ENCODE measurements around the gene BEND6. TPM values are rescaled to one million over a fixed set of nuclear protein-coding genes. Genes with fewer than 3 reads are reported as not detected.
"Not testable (repeated sequence)": the region's sequence is repeated elsewhere in the genome, so short reads cannot be mapped to it uniquely, and the experiment has no call there.

The BEND6 gene
- total RNA-seq, 1 donor from 2014 or later = 1.5 TPM

DNA sequence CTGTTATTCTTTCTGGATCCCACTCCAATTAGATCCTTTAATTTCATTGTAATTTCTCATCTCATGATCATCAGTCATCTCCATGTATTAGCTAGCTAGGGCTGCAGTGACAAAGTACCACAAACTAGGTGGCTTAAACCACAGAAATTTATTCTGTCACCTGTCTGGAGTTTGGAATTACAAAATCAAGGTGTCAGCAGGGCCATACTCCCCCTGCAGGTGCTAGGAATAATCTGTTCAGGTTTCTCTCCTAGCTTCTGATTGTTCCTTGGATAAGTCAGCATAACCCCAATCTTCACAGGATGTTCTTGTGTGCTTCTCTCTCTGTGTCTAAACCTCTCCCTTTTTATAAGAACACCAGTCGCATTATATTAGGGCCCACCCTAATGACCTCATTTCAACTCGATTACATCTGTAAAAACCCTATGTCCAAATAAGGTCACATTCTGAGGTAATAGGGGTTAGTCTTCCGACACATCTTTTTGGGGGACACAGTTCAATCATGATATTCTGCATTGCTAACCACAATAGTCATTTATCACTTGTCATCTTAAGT lies 40.5 kb downstream of the BEND6 start:
- H3K4me3 ChIP-seq = no peak overlapping the region
- no peaks in the 10 kb centered on the region for H3K9me3 ChIP-seq
- no peak for DNase-seq (ENCODE audit: extremely low spot score in 2 of 2)
- no peaks in the 10 kb centered on the region for H3K27me3 ChIP-seq
- H3K36me3 ChIP-seq = no peaks in the 10 kb centered on the region
- no peaks in the 10 kb centered on the region for H3K4me1 ChIP-seq
- no peak overlapping the region for H3K27ac ChIP-seq
- intact Hi-C loops (cut with DNase I) = no loop called here
- TF ChIP-seq, protein P1, sequence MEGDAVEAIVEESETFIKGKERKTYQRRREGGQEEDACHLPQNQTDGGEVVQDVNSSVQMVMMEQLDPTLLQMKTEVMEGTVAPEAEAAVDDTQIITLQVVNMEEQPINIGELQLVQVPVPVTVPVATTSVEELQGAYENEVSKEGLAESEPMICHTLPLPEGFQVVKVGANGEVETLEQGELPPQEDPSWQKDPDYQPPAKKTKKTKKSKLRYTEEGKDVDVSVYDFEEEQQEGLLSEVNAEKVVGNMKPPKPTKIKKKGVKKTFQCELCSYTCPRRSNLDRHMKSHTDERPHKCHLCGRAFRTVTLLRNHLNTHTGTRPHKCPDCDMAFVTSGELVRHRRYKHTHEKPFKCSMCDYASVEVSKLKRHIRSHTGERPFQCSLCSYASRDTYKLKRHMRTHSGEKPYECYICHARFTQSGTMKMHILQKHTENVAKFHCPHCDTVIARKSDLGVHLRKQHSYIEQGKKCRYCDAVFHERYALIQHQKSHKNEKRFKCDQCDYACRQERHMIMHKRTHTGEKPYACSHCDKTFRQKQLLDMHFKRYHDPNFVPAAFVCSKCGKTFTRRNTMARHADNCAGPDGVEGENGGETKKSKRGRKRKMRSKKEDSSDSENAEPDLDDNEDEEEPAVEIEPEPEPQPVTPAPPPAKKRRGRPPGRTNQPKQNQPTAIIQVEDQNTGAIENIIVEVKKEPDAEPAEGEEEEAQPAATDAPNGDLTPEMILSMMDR (IDR thresholded peaks at IDR 0.05) = no peak
- TF ChIP-seq POLR2AphosphoS5 (IDR thresholded peaks at IDR 0.05; ENCODE audit: insufficient read depth in 1 of 2, low read depth in 1 of 2) = no peak
- no peak for TF ChIP-seq POLR2A (IDR thresholded peaks at IDR 0.05)

DNA sequence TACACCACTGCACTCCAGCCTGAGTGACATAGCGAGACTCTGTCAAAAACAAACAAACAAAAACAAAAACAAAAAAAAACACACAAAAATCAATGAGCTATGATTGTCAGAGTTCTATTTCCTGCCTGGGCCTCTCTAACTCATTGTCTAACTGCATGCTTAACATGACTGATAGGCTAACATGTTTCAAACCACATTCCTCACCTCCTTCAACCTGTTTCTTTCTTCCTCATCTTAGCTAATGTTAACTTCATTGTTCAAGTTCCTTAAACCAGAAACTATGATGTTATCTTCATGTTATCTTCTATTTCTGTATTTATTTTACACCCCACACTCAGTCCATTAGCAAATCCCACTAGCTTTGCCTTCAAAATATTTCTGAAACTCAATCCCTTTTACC lies 41.5 kb downstream of the BEND6 start:
- no peak for TF ChIP-seq POLR2AphosphoS5 (IDR thresholded peaks at IDR 0.05; ENCODE audit: insufficient read depth in 1 of 2, low read depth in 1 of 2)
- no peaks in the 10 kb centered on the region for H3K27me3 ChIP-seq
- no peaks in the 10 kb centered on the region for H3K36me3 ChIP-seq
- no peaks in the 10 kb centered on the region for H3K9me3 ChIP-seq
- intact Hi-C loops (cut with DNase I) = no loop called here
- H3K27ac ChIP-seq = no peak overlapping the region
- no peaks in the 10 kb centered on the region for H3K4me1 ChIP-seq
- DNase-seq (ENCODE audit: extremely low spot score in 2 of 2) = no peak
- no peak overlapping the region for H3K4me3 ChIP-seq

DNA sequence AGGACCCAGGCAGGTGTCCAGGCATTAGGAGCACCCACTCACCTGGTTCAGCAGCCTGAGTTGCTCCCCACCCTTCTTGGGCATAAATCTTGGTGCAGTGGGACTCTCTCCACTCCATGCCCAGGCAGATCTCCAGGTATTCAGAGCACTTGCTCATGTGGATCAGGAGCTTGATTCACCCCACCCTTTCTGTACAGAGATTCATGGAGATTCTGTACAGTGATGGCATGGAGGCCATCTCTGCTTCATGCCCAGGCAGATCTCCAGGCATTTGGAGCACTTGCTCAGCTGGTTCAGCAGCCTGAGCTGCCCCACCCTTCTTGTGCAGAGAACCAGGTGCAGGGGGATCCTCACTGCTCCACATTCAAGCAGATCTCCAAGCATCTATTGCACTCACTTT lies 44.1 kb downstream of the BEND6 start:
- no peak for TF ChIP-seq POLR2A (IDR thresholded peaks at IDR 0.05)
- TF ChIP-seq POLR2AphosphoS5 (IDR thresholded peaks at IDR 0.05; ENCODE audit: insufficient read depth in 1 of 2, low read depth in 1 of 2) = no peak
- TF ChIP-seq, protein P1 (IDR thresholded peaks at IDR 0.05) = no peak
- H3K27me3 ChIP-seq = no peaks in the 10 kb centered on the region
- intact Hi-C loops (cut with DNase I) = no loop called here
- H3K9me3 ChIP-seq = no peaks in the 10 kb centered on the region
- H3K27ac ChIP-seq = no peak overlapping the region
- no peaks in the 10 kb centered on the region for H3K4me1 ChIP-seq
- no peak for DNase-seq (ENCODE audit: extremely low spot score in 2 of 2)
- H3K4me3 ChIP-seq = no peak overlapping the region
- H3K36me3 ChIP-seq = no peaks in the 10 kb centered on the region

DNA sequence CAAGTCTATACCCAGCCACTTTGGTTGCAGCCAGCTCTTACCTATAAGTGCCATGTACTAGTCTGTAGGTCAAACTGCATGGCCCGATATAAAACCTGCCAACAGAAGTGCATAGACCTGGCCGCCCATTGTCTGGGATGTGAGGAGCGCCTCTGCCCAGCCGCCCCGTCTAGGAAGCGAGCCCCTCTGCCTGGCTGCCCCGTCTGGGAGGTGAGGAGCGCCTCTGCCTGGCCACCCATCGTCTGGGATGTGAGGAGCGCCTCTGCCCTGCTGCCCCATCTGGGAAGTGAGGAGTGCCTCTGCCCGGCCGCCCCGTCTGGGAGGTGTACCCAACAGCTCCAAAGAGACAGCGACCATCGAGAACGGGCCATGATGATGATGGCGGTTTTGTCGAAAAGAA lies 44.8 kb downstream of the BEND6 start:
- intact Hi-C loops (cut with DNase I); H3K36me3 ChIP-seq; H3K4me3 ChIP-seq; DNase-seq (ENCODE audit: extremely low spot score in 2 of 2); H3K9me3 ChIP-seq; H3K4me1 ChIP-seq; H3K27ac ChIP-seq; H3K27me3 ChIP-seq: not testable (repeated sequence)

DNA sequence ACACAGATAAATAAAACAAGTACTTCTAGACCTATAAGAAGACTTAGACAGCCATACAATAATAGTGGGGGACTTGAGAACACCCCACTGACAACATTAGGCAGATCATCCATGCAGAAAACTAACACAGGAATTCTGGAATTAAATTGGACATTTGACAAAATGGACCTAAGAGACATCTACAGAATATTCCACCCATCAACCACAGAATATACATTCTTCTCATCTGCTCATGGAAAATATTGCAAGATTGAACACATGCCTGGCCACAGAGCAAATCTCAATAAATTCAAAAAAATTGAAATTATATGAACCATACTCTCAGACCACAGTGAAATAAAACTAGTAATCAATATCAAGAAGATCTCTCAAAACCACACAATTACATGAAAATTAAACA lies 47.3 kb downstream of the BEND6 start:
- Histone ChIP-seq H3K4me3 (no peak overlapping the region), H3K9me3 (no peaks in the 10 kb centered on the region), H3K27ac (no peak overlapping the region), H3K27me3 (no peaks in the 10 kb centered on the region), H3K36me3 (no peaks in the 10 kb centered on the region), H3K4me1 (no peaks in the 10 kb centered on the region)
- no peak for TF ChIP-seq POLR2A (IDR thresholded peaks at IDR 0.05)
- TF ChIP-seq POLR2AphosphoS5 (IDR thresholded peaks at IDR 0.05; ENCODE audit: insufficient read depth in 1 of 2, low read depth in 1 of 2) = no peak
- TF ChIP-seq, protein P1 (IDR thresholded peaks at IDR 0.05) = no peak
- intact Hi-C loops (cut with DNase I) = no loop called here
- no peak for DNase-seq (ENCODE audit: extremely low spot score in 2 of 2)

DNA sequence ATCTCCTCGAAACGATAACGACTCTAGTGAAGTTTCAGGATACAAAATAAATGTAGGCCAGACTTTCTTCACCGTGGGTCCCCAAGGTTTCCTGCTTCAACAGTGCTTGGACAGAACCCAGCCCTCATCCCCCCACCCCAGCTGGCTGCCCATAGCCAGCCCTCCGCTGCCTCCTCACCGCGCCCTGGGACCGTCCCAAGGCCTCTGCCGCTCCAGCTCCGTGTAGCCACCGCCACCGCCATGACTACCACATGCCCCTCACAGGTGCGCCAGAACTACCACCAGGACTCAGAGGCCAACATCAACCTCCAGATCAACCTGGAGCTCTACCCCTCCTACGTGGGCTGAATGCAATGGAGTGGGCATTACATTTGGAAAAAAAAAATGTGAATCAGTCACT lies 49.4 kb downstream of the BEND6 start:
- Histone ChIP-seq H3K4me3 (no peak overlapping the region), H3K9me3 (no peaks in the 10 kb centered on the region), H3K36me3 (no peaks in the 10 kb centered on the region), H3K27ac (no peak overlapping the region), H3K4me1 (no peaks in the 10 kb centered on the region), H3K27me3 (no peaks in the 10 kb centered on the region)
- no peak for DNase-seq (ENCODE audit: extremely low spot score in 2 of 2)
- intact Hi-C loops (cut with DNase I) = no loop called here
- TF ChIP-seq POLR2AphosphoS5 (IDR thresholded peaks at IDR 0.05; ENCODE audit: insufficient read depth in 1 of 2, low read depth in 1 of 2) (no peak), POLR2A (IDR thresholded peaks at IDR 0.05) (no peak)
- TF ChIP-seq, protein P1 (IDR thresholded peaks at IDR 0.05) = no peak

Measured in vagina (tissue), 2 donors.